Urothelium cell line (cell line): ENCODE data around the gene RERGL.
A peak's percentile ranks its signal among the peaks of the same experiment; 100 is the strongest.
"Not testable (repeated sequence)": the region's sequence is repeated elsewhere in the genome, so short reads cannot be mapped to it uniquely, and the experiment has no call there.

Experiments
- DNase-seq: peaks from one replicate; pipeline ENCODE4 v3.0.0; 2011; ENCODE audit warnings: low spot score, mixed read lengths
- FAIRE-seq: peaks from 2 replicates; lab custom pipeline; 2011; peaks lifted over from hg19 to GRCh38; lab: Jason Lieb, UNC

The RERGL gene, protein sequence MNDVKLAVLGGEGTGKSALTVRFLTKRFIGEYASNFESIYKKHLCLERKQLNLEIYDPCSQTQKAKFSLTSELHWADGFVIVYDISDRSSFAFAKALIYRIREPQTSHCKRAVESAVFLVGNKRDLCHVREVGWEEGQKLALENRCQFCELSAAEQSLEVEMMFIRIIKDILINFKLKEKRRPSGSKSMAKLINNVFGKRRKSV

DNA sequence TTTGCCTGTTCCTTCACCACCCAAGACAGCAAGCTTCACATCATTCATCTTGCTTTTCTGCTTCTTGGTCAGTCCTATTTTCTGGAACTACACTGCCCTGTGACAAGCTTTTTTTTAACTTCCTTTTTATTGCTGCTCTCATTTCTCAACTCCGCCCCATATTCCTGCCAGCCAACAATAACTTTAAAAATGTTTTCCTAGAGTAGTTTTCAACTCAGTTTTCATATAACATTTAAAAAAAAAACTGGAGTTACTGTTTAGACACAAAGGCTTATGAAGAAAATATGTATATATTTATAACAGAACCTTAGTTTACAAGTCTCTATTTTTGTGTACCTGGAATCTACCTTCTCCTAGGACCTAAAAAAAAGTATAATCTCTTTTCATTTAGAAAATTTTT, at the start of gene RERGL:
Gene RERGL, minus strand, starts transcription at position 101 of the 400 bp plus-strand sequence. Its CDS starts 53 bp downstream, at position 48.
- FAIRE-seq (no peak), DNase-seq (no peak)

DNA sequence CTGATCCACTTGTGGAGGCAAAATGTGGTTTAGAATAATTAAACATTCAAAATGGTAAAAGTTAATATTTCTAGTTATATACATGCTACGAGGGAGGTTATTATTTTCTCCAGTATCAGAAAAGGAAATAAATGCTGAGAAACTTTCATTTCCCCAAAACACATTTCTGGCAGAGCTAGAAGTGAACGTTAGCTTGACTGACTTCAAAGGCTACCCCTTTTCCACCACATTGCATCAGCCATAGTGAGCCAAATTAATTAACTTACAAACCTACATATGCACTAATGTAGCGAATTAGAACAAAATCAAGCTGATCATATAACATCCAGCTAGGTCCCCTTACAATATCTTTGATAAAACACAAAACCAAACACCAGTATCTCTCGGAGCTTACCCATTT, 49.3 kb upstream of the RERGL start:
- FAIRE-seq = no peak
- no peak for DNase-seq

DNA sequence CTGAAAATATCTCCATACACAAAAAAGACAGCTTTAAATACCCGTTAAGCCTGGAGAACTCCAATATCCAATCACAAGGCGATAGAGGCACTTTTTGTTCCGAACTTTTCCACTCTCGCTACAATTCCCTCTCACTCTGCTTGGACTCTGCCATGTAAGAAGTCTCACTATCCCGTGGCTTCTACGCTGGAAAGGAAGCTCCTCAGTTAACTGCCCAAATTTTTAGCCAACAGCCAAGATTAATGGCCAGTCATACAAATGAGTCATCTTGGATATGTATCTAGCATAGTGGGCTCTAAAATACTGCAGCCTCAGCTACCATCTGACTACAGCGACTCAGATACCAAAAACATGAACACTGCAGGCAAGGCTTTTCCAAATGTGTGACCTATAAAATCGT, 45.5 kb upstream of the RERGL start:
- DNase-seq = peak; percentile 7
- FAIRE-seq = no peak

DNA sequence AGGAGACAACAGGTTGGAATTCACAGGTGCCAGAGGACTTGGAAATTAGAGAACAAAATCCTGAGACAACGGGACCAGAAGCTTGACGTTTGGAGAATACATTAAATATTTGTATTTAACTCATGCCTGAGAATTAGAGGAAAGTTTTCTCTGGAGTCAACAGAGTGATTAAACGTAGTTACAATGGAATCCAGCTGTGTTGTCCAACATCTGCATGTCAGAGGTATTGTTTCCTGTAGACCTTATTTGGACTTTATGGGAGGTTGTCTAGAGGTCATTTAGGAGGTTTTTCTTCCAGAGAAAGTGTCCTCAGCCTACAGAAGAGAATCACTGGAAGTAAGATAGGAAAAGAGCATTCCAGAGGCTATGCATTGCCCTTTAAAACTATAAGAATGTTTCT, 45.1 kb upstream of the RERGL start:
- no peak for DNase-seq
- no peak for FAIRE-seq

DNA sequence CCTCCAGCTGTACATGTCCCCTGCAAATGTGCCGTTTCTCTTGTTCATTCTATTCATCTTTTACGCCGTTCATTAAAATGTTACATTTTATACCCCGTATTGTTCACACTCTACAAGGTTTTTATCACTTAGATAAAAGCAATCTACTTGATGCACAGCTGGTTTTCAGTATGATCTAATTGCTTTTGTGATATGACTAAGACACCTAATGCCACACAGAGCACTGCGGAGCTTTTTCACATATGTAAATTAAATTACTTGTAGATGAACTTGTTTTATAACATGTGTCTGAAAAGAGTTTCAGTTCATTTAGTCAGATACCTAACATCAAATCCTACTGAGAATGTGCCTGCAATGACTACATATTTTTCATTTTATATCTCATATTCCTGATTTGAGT, 40.9 kb upstream of the RERGL start:
- DNase-seq (no peak), FAIRE-seq (no peak)

DNA sequence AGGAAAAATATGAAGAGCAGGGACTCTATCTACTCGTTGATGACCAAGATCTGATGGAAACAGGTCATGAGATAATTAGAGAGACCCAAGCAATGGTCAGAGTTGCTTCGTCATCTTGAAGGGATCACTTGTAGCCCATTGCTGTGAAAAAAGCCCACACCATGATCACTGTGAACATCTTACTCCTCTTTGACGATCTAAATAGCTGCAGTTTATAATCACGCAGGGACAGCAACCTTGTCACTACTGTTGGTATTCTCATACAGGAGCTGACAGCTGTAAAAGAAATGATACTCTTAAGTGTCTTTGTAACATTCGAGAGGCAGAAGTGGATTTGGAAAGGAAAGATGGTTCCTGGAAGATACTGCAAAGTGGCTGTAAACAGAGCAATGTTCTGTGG, 33.7 kb upstream of the RERGL start:
- FAIRE-seq = no peak
- no peak for DNase-seq

DNA sequence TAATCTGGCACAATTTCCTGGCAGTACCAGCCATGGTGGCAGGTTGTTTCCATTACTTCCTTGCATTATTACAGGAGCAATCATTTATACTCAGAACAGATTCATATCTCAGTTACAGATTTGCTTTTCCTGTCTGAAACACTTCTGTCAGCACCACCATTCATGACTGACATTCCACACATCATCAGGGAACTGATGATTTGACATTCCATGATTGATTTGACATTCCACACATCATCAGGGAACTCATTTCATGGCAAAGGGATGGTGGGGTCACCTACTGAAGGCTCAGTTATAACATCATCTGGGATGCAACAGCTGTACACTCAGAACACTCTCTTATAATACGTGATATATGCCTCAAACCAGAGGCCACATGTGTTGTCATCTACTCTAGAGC, 30.9 kb upstream of the RERGL start:
- DNase-seq (no peak), FAIRE-seq (no peak)

DNA sequence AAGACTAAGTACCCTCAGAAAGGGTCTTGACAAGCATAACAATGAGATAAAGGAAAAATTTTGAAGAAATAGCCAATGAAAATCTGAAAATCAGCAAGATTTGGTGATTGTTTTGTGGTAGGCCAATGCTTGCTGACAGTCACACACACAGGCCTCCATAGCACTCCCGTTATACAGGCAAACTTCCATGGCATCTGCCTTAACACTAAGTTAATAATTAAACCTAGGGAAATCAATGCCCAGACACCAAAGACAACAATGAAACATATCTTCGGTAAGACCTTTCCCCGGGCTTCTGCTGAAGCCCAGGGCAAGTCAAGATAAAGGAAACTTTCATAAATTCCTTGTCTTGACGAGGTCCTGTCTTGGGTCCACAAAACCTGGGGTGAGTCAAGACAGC, 18.6 kb upstream of the RERGL start:
- FAIRE-seq = no peak
- DNase-seq = no peak

DNA sequence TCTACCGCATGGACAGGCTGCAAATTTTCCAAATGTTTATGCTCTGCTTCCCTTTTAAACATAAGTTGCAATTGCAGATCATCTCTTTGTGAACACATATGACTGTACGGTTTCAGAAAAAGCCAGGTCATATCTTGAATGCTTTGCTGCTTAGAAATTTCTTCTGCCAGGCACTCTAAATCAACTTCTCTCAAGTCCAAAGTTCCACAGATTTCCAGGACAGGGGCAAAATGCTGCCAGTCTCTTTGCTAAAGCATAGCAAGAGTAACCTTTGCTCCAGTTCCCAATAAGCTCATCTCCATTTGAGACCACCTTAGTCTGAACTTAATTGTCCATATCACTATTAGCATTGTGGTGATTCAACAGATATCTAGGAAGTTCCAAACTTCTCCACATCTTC, 13.6 kb upstream of the RERGL start:
- DNase-seq = no peak

DNA sequence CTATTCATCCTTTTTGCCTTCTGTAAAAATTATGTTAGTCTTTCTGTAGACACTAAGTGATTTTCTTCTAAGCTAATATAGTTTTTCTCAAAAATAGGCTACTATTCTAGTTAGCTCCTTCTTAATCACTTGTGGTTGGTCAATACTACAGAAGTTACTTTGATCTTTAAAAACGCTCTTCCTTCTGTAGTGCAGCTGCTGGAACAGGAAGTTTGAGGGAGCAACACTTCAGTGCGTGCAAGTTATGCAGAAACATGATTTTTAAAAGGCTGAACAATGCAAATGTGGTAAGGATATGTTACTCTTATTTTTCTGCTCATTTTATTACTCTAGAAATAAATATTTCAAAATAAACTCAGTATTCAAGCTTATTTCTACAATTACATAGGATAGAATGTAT, 11.1 kb upstream of the RERGL start:
- FAIRE-seq (no peak), DNase-seq (no peak)

More for the DNA sequence above, 13.6 kb upstream of the RERGL start:
- no peak for FAIRE-seq

DNA sequence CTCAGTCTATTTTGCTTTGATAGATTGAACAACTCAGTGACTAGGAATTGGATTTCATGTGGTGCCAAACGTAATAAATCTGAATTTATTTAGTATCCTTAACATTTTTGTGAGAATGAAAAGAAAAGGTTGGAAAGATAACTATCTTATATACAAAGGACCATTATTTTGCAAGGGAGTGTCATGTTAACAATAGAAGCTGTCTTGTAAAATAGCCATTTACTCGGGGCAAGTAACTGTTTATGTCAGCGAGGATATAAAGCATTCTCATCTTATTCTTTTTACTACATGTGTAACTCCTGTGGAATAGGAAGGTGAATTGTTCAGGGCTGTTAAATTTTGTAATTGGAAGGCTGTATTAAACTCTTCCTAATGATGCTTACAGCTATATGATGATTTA, 5.9 kb downstream of the RERGL start:
- no peak for FAIRE-seq
- no peak for DNase-seq

DNA sequence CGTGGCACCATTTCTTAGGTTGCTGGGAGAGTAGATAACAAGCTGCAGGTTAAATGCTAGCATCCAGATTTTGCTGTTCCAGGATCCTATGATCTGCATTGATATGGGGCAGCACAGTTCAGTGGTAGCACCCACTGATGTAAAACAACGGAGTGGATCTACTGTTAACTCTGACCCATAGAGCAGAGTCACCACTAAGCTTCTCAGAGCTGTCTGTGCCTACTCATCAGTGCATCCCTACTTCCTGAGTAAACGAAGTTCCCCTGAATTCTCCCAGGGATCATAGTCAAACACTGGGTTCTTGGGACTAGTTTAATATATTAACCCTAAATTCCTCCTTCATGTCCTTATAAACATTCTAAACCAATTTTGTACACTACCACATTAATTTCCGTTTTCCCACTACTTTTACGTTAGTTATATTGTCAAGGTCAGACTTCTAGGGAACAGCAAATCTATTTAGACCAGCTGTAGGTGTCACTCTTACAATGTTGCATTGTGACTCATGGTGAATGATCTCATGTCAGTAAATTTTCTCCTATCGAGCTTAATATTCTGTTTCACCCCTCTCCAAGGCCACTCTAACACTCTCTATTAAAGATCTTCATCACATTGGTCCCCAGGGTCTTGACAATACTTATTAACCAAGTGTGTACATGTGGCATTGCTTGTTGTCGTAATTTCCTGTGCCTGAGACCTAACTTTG, 10.3 kb downstream of the RERGL start:
- FAIRE-seq = no peak
- DNase-seq = peak; percentile 11

DNA sequence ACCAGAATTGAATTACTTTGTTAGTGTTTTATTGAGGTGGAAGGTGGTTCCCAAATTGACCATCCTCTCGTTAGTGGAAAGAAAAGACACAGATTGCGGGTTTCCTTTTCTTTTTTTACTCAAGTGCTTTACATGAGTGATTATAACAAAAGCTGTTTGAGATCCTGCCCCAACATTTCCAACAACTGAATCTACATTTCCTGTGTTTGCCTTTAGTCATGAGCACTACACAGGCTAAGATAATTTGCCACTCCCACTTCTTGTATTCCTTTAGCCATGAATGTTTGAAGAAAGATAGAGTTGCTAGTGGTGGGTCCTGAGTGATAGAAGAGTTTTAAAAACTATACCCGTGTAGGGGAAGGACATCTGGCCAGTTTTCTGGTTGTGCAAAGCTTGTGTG, 16.0 kb downstream of the RERGL start:
- no peak for DNase-seq
- FAIRE-seq = no peak

DNA sequence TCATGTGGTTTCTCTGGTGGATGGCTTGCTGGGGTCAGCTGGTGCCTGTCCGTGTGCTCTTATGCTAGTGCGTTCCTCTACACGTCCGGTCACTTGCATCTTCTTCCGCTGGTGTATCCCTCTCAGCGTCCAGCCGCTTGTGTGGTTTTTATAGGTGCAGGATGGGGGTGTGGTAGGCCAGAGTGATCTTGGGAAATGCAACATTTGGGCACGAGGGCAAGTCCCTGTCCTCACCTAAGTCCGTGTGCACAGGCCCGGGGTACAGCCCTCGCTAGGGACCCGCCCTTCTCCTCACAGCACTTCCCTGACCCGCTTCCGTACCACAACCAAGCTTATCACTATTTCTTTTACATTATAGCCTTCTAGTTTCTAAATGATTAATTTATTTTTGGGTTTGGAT, 17.3 kb downstream of the RERGL start:
- no peak for FAIRE-seq
- no peak for DNase-seq

DNA sequence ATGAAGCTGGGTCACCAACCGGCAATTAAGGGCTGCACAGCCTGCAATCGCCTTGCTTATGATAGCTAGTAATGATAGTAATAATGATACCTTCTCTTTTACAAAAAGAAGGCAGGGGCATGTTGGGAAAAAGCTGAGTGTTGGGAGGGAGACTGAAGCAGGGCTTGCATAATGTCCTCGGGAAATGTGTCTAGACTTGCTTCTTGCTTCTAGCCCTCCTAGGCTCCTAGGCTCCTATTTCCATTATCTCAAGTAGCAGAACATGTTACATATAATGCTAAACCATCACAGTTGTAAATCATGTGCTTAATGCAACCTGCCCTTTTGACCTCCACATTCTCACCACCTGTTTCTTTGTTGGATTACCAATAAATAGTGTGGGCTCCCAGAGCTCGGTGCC, 18.7 kb downstream of the RERGL start:
- no peak for FAIRE-seq
- DNase-seq = no peak

DNA sequence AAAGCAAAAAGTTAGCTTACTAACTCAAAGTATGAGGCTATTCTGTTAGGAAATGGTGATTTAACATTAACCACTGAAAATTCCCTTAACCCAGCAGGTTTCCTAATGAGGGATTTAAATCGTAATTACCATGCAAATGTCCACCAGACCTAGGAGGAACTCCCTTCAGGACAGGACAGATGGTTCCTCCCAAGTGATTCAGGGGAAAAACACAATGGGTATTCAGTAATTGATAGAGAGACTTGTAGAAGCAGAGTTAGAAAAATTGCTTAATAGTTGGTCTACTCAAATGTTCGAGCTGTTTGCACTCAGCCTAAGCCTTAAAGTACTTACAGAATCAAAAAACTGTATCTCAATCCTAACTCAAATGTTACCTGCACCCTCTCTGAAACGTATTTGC, 21.6 kb downstream of the RERGL start:
- DNase-seq (no peak), FAIRE-seq (no peak)

DNA sequence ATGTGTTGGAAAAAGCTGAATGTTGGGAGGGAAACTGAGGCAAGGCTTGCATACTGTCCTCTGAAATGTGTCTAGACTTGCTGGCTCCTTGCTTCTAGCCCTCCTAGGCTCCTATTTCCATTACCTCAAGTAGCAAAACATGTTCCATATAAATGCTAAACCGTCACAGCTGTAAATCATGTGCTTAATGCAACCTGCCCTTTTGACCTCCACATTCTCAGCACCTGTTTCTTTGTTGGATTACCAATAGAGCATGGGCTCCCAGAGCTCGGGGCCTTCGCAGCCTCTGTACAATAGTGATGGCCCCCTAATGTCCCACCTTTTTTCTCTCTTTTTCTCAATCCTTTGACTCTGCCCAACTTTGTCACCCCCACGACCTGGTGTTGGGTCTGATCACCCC, 23.3 kb downstream of the RERGL start:
- DNase-seq (no peak), FAIRE-seq (no peak)

DNA sequence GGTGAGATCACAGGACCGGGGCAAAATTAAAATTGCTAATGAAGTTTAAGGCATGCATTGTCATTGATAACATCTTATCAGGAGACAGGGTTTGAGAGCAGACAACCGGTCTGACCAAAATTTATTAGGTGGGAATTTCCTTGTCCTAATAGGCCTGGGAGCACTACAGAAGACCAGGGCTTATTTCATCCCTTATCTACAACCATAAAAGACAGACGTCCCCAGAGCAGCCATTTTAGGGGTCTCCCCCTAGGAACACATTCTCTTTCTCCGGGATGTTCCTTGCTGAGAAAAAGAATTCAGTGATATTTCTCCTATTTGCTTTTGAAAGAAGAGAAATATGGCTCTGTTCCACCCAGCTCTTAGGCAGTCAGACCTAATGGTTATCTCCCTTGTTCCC, 27.1 kb downstream of the RERGL start:
- FAIRE-seq, DNase-seq: not testable (repeated sequence)

DNA sequence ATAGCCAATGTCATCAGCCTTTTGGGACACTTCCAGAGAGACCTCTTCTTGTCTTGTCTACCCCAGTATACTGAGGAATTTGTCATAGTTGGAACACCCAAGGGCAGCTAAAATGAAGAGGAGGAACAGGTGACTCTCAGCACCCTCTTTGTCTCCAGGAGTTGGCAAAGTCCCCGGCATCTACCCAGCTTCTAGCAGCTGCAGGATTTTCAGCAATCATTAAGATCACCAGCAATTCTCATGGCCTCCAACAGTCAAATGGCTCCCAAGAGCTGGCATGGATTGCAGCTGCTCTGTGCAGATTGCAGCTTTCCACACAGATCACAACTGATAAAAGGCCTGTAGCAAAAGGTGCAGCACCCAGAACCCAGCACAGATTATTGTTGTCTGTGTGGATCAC, 32.9 kb downstream of the RERGL start:
- FAIRE-seq (no peak), DNase-seq (no peak)

DNA sequence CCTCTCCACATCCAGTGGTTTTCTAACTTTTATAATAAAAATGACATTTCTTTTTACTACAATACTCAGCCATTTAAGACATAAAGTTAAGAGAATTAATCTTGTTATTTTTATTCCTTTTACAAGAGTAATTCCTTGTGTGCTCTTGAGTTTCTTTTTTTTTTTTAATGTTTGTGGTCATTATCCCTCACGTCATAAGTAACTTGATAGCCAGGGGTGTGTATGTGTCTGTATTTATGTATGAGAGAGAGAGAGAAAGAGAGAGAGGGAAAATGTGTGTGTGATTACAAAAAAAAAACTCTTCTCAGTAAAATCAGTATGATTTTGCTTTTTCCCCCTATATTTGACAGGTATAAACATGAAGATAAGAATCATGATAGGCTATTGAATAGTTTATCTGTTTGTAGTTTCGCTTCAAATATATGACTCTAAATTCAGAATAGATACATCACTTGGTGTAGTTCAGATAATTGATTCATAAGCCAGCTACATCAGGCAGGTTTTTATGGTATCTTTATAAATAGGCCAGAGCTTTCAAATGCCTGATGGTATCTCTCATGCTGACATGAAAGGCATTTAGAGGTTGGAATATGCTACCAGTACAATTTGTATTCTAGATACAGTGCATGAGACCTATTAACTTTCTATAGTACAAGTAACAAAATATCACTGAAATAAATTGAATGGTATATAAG, 34.9 kb downstream of the RERGL start:
- DNase-seq (no peak), FAIRE-seq (no peak)

DNA sequence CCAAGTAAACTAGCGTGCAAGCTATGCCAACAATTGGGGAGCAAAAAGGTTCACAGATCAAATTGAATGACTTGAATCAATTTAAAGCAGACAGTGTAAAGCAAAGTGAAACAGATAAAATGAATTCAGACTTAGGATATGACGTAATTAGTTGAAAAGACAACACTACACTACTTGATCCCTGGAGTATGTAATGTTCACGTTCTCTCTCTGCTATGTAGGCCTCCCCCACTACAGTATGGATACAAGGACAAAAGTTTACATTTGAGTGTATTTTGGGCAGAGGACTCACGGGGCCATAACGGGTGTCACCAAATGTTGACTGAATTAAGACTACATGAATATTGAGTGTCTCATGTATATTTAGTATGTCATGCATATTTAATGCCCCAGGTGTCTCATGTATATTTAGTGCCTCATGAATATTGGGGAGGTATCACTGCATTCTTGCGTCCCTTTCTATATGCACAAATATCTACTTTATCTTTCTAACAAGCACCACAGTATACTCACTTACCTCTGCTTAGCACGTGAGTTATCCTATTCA, 44.5 kb downstream of the RERGL start:
- FAIRE-seq = no peak

More for the DNA sequence above, 44.5 kb downstream of the RERGL start:
- peak; percentile 6 for DNase-seq
